Ectodermal cell (in vitro differentiated cells): ENCODE data around the gene ELMO1.

Experiments
- H3K27ac ChIP-seq: 2 replicates; pipeline ENCODE4 v1.7.0; 2013; ENCODE audit warnings: mild to moderate bottlenecking, low read depth, low read length; ENCODE audit not compliant: insufficient read depth, poor library complexity, severe bottlenecking
- H3K27me3 ChIP-seq: 2 replicates; pipeline ENCODE4 v1.7.0; 2013; ENCODE audit warnings: mild to moderate bottlenecking, low read length; ENCODE audit not compliant: insufficient read depth, control insufficient read depth, poor library complexity, severe bottlenecking
- H3K36me3 ChIP-seq: one replicate; pipeline ENCODE4 v1.7.0; 2013; ENCODE audit warnings: low read length; ENCODE audit not compliant: control insufficient read depth, insufficient read depth
- H3K4me1 ChIP-seq: one replicate; pipeline ENCODE4 v1.7.0; 2013; ENCODE audit warnings: low read length; ENCODE audit not compliant: control insufficient read depth, insufficient read depth
- H3K4me3 ChIP-seq: 2 replicates; pipeline ENCODE4 v1.7.0; 2013; ENCODE audit warnings: low read depth, low read length, control low read depth; ENCODE audit not compliant: insufficient read depth
- H3K9me3 ChIP-seq: 2 replicates; pipeline ENCODE4 v1.7.0; 2013; ENCODE audit warnings: mild to moderate bottlenecking, low read length, moderate library complexity; ENCODE audit not compliant: control insufficient read depth
- WGBS, 2 experiments: methylation state at CpG; one replicate each; pipeline ENCODE4 v1.1.7; 2013; ENCODE audit warnings: missing lambda C conversion rate in 2 of 2; 5-methylcytosine and 5-hydroxymethylcytosine counted together

The ELMO1 gene

DNA sequence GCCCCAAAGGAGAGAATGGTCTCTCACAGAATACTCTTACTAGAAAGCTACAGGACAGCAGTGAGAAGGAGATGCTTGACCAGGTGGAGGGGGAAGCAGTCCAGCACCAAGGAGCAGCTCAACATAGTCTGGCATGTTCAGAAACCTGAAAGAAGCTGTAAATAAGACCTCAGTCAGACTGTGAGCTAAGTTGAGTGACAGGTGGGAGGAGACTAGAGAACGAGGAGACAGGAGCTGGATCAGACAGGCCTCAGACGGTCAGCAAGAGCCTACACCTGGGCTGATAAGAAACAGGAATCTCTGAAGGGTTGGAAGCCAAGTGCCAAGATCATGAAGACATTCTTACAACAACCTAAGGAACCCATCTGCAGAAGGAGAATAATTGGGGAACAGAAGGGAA lies 54.5 kb downstream of the ELMO1 start:
- no peak overlapping the region for H3K27ac ChIP-seq
- WGBS, 2 experiments = 84 to 89% methylated on average over 2 of the region's 2 CpGs
- H3K4me1 ChIP-seq = peaks cover 16% of the 10 kb centered on the region
- no peak overlapping the region for H3K4me3 ChIP-seq
- H3K27me3 ChIP-seq = no peaks in the 10 kb centered on the region
- H3K9me3 ChIP-seq = no peaks in the 10 kb centered on the region
- no peaks in the 10 kb centered on the region for H3K36me3 ChIP-seq

DNA sequence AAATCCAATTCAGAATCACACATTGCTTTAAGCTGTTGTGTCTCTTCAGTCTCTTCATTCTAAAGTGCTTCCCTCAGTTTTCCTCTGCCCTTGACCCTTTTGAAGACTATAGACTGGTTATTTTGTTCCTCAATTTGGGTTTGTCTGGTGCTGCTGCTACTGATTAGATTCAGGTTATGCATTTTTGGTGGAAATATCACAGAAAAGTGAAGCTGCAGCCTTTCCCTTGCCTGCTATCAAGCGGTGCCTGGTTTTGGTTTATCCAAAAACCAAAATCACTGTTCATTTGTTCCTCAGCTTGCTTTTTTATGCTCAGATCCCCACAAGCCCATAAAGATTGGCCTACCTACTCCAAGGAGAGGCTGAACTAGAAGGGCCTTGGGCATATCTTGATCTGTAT lies 55.2 kb downstream of the ELMO1 start:
- Histone ChIP-seq H3K4me3 (no peak overlapping the region), H3K27me3 (no peaks in the 10 kb centered on the region), H3K9me3 (no peaks in the 10 kb centered on the region), H3K4me1 (peaks cover 11% of the 10 kb centered on the region), H3K27ac (no peak overlapping the region), H3K36me3 (no peaks in the 10 kb centered on the region)
- WGBS, 2 experiments = 96% methylated on average over 1 of the region's 1 CpG

DNA sequence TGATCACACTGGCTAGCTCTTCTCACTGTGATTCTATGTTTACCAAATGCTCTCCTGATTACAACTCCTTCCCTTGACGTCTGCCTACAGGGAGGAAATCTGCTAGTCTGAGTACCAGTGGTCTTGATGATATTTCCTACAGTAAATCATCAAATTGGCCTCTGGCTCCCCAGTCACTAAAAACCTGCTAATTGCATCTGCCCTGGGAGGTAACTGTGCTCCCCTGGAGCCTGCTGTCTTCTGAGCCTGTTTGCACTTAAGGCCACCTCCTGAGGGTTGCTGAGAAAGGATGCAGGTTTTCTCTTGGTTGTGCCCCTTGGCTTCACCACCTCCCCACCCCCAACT lies 56.0 kb downstream of the ELMO1 start:
- WGBS, 2 experiments = 63 to 70% methylated on average over 1 of the region's 1 CpG
- Histone ChIP-seq H3K4me3 (no peak overlapping the region), H3K9me3 (no peaks in the 10 kb centered on the region), H3K36me3 (no peaks in the 10 kb centered on the region), H3K4me1 (peaks cover 8% of the 10 kb centered on the region), H3K27me3 (no peaks in the 10 kb centered on the region), H3K27ac (no peak overlapping the region)

DNA sequence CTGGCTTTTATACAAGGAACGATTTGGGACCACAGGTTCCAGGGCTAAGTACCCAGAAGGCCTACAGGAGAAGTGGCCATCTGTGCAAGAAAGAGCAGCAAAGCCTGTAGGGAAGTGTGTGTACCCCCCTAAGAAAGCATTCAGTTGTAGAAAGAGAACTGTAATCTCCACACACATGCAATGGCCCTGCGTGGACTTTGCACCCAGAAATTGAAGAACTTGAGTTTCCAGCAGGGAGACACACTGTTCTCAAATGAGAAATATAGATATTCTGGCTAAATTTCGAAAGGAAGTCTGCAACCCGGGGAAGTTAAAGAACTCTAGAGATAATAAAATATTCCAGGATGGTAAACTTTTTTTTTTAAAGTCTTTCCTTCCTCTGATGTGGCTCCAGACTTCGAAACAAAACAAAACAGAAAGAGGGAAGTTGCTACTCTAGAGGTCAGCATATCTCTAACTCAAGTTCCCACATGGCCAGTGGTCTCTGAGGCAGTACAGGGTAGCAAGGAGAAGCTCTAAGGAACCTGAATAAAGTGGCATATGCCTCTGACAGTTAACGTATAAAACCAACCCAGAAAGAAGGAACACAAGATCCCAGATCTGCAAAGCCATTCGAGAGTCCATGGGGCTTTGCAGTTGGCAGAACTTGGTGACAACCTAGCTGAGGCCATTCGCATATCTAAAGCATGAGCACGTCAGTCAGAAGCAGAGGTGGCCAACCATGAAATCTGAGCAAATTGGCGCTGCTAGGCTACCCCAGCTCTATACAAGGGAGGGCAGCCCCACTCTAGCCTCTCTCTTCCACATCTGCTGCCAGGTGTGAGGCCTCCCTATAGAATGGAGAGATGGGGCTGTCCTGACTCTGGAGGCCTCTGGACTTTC lies 56.6 kb downstream of the ELMO1 start:
- 87 to 90% methylated on average over 10 of the region's 10 CpGs for WGBS, 2 experiments
- Histone ChIP-seq H3K27me3 (no peaks in the 10 kb centered on the region), H3K36me3 (no peaks in the 10 kb centered on the region), H3K27ac (no peak overlapping the region), H3K4me1 (peaks cover 8% of the 10 kb centered on the region), H3K4me3 (no peak overlapping the region), H3K9me3 (no peaks in the 10 kb centered on the region)

DNA sequence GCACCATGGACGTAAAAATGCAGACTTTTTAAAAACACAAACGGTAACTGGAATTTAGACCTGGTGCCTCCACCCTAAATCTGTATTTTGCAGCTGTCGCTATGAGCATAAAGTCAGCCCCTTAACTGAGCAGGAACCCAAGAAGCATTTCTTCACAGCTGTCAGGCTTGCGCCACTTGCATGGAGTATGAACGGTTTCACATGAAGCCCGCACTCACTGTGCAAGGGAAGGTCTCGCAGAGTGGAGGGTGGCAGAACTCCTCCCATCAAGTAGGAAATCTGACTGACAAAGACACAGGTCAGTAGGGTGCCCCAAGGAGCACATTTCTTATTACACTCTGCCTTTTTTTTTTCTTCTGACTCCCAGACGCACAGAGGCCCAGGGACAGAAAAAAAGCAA lies 58.5 kb downstream of the ELMO1 start:
- 49 to 56% methylated on average over 8 of the region's 8 CpGs for WGBS, 2 experiments
- Histone ChIP-seq H3K4me1 (peaks cover 8% of the 10 kb centered on the region), H3K27ac (no peak overlapping the region), H3K4me3 (no peak overlapping the region), H3K36me3 (no peaks in the 10 kb centered on the region), H3K9me3 (no peaks in the 10 kb centered on the region), H3K27me3 (no peaks in the 10 kb centered on the region)

DNA sequence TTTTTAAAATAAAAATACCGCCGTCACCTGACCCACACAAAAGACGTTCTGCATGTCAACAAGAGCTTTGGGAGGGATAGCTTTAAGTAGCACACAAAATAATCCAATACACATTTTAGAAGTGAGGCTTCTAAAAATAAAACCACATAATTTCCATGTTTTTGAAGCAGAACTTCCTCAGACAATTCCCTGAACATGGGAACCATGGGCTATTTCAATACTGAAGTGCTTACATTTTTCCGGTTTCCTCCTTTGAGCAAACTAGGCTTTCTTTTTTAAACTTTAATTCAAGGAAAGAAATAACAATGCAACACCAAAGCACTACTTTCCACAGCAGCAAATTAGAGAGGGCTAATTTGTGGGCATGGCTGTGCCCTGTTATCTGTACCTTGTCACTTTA lies 59.9 kb downstream of the ELMO1 start:
- Histone ChIP-seq H3K36me3 (no peaks in the 10 kb centered on the region), H3K9me3 (no peaks in the 10 kb centered on the region), H3K4me1 (peaks cover 8% of the 10 kb centered on the region), H3K4me3 (no peak overlapping the region), H3K27ac (no peak overlapping the region), H3K27me3 (no peaks in the 10 kb centered on the region)
- whole genome bisulfite sequencing, 2 experiments = 91 to 93% methylated on average over 4 of the region's 4 CpGs

DNA sequence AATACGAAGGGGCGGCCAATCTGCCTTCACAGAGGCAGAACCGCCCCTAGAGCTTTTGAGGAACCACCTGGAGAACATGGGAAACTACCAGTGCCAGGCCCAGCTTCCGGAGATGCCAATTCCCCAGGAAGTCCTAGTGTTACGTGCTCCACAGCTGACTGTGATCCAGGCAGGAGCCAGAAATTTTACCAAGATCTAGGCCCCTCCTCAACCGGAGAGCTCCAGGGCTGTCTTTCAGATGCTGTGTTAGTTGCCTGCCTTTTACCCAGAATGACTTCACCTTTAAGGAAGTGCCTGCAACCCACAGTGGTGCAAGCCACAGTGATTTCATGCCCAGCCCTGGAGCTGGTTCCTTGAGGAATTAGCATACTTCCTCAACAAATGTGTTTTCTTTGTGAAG lies 62.9 kb downstream of the ELMO1 start:
- Histone ChIP-seq H3K27ac (no peak overlapping the region), H3K4me1 (peaks cover 8% of the 10 kb centered on the region), H3K27me3 (no peaks in the 10 kb centered on the region), H3K4me3 (no peak overlapping the region), H3K9me3 (no peaks in the 10 kb centered on the region), H3K36me3 (no peaks in the 10 kb centered on the region)
- 87 to 88% methylated on average over 6 of the region's 6 CpGs for WGBS, 2 experiments

DNA sequence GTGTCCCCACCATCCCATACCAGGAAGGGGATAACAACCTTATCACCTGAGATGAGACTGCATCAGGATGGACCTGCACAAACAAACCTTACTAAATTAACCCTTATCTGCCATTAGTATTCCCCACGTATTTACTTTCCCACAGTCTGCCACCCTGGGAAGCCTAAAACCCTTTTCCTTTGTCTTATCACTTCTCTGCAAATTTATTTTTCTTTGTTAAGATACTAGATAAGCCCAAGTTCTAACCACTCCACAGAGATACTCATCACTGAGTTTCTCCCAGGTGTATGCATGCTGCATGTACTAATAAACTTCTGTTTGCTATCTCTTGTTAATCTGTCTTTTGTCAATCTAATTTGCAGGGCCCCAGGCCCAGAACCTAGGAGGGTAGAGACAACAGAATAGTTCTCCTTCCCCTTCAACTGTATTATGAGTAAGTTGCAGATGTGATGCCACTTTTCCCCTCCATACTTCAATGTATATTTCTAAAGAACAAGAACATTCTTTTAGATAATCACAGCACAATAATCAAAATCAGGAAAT lies 66.0 kb downstream of the ELMO1 start:
- Histone ChIP-seq H3K4me3 (no peak overlapping the region), H3K27me3 (no peaks in the 10 kb centered on the region), H3K36me3 (no peaks in the 10 kb centered on the region), H3K27ac (no peak overlapping the region), H3K4me1 (no peaks in the 10 kb centered on the region), H3K9me3 (no peaks in the 10 kb centered on the region)
- WGBS, 2 experiments = 80 to 81% methylated on average over 1 of the region's 1 CpG

DNA sequence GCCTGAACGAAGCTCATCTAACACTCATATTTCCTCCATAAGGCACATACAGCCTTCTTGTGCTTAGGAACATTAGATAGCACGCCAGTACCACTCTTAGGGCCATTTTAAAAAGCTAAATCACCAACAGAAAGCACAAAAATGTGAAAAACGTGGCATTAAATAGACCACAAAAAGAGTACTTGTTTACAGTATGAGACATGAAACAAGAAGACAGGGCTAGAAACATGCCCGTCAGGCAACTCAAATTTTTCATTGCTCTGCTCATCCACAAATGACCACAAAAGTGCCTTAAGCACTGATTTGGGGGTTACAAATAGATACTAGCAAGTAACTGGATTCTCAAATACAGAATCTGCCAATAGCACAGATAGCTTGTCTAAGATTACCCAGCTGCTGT lies 67.8 kb downstream of the ELMO1 start:
- no peaks in the 10 kb centered on the region for H3K4me1 ChIP-seq
- no peak overlapping the region for H3K4me3 ChIP-seq
- no peak overlapping the region for H3K27ac ChIP-seq
- H3K27me3 ChIP-seq = no peaks in the 10 kb centered on the region
- peaks cover 2% of the 10 kb centered on the region for H3K9me3 ChIP-seq
- 93 to 94% methylated on average over 4 of the region's 4 CpGs for WGBS, 2 experiments
- no peaks in the 10 kb centered on the region for H3K36me3 ChIP-seq

DNA sequence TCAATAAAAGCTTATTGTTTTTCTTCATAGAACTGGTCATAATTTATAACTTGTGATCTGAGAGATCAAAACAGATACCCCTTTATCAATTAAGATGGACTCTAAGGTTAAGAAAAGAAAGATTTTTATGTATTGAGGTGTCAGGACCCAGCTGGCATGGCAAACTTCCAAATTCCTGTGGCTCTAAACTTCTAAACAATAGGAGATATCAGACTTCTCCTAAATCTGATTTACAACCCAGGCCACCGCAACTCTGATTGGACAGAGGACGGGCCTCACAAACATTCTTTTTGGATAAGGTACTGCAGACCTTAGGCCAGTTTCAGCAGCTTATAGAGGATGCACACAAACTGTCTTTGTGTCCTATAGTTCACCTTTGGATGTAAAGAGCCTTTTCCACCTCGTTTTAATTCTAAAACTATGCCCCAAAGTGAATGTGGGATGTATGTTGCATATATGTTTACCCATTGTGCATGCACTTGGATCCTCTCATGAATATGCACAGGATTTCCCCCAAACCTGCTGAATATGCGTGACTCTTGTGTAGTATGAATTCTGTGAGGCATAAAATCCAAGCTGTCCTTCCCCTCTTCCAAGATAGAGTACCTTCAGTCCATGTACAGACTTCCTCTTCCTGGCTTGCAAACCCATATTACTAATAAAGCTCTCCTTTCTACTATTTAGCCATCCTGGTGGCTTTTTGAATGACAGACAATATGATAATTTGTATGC lies 69.0 kb downstream of the ELMO1 start:
- Histone ChIP-seq H3K36me3 (no peaks in the 10 kb centered on the region), H3K27ac (no peak overlapping the region), H3K27me3 (no peaks in the 10 kb centered on the region), H3K4me1 (no peaks in the 10 kb centered on the region), H3K9me3 (peaks cover 2% of the 10 kb centered on the region), H3K4me3 (no peak overlapping the region)
- WGBS, 2 experiments = 90 to 94% methylated on average over 3 to 4 of the region's 4 CpGs
